ENCODE results near the gene LBHD2.

LBHD2 gene

GRCh38 chr14:103050935-103051334, 33.1 kb upstream of the LBHD2 start:
- Histone ChIP-seq H3K27ac (ENCODE audit: low read length) (no peak overlapping the region), H3K9me3 (ENCODE audit: insufficient read depth, low read length) (no peaks in the 10 kb centered on the region), H2AFZ (ENCODE audit: low read depth, low read length) (no peak overlapping the region), H3K36me3 (replicated peaks; ENCODE audit: low read depth, low read length) (no peaks in the 10 kb centered on the region), H3K79me2 (ENCODE audit: low read length) (no peaks in the 10 kb centered on the region), H3K4me2 (ENCODE audit: low read length) (no peak overlapping the region), H4K20me1 (ENCODE audit: insufficient read depth, low read length) (no peaks in the 10 kb centered on the region), H3K4me3 (ENCODE audit: low read length) (no peak overlapping the region), H3K9ac (ENCODE audit: low read length) (no peak overlapping the region), H3K27me3 (ENCODE audit: low read depth, low read length) (peaks cover 24% of the 10 kb centered on the region), H3K4me1 (ENCODE audit: low read length) (peaks cover 5% of the 10 kb centered on the region)
- TF ChIP-seq EZH2phosphoT487 (IDR thresholded peaks at IDR 0.05; ENCODE audit: low read depth) (no peak), CTCF (IDR thresholded peaks at IDR 0.05; ENCODE audit: low read depth, low read length) (no peak)

GRCh38 chr14:103052407-103052806, 31.6 kb upstream of the LBHD2 start:
- no peak overlapping the region for H3K27ac ChIP-seq (ENCODE audit: low read length)
- no peaks in the 10 kb centered on the region for H3K36me3 ChIP-seq (replicated peaks; ENCODE audit: low read depth, low read length)
- no peak overlapping the region for H2AFZ ChIP-seq (ENCODE audit: low read depth, low read length)
- H3K4me1 ChIP-seq (ENCODE audit: low read length): no peaks in the 10 kb centered on the region
- H3K4me3 ChIP-seq (ENCODE audit: low read length): no peak overlapping the region
- no peak overlapping the region for H3K9ac ChIP-seq (ENCODE audit: low read length)
- no peak for TF ChIP-seq CTCF (IDR thresholded peaks at IDR 0.05; ENCODE audit: low read depth, low read length)
- TF ChIP-seq EZH2phosphoT487 (IDR thresholded peaks at IDR 0.05; ENCODE audit: low read depth): no peak
- no peak overlapping the region for H3K4me2 ChIP-seq (ENCODE audit: low read length)
- H3K79me2 ChIP-seq (ENCODE audit: low read length): no peaks in the 10 kb centered on the region
- no peaks in the 10 kb centered on the region for H4K20me1 ChIP-seq (ENCODE audit: insufficient read depth, low read length)
- H3K27me3 ChIP-seq (ENCODE audit: low read depth, low read length): peaks cover 20% of the 10 kb centered on the region
- no peaks in the 10 kb centered on the region for H3K9me3 ChIP-seq (ENCODE audit: insufficient read depth, low read length)

DNA sequence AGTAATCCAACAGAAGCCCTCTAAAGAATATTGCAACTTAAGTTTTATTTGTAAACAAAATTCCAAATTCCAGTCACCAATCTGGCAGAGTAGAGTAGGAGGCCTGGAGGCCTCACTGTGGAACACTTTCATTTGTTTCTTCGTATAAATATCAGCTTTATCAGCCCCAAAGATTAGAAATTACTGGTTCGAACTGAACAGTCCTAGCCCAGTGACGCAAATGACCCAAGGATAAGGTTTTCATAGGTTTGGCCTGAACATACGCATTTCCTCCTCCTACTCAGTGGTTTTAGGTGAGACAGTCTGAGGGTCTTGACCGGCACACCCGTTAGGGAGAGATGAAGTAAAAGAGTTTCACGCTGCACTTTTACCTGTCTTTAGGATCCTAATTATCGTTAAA, 28.3 kb upstream of the LBHD2 start:
- Histone ChIP-seq H3K4me2 (ENCODE audit: low read length) (no peak overlapping the region), H3K79me2 (ENCODE audit: low read length) (no peaks in the 10 kb centered on the region), H4K20me1 (ENCODE audit: insufficient read depth, low read length) (no peaks in the 10 kb centered on the region), H3K36me3 (replicated peaks; ENCODE audit: low read depth, low read length) (no peaks in the 10 kb centered on the region), H2AFZ (ENCODE audit: low read depth, low read length) (no peak overlapping the region), H3K4me3 (ENCODE audit: low read length) (no peak overlapping the region), H3K9me3 (ENCODE audit: insufficient read depth, low read length) (no peaks in the 10 kb centered on the region), H3K27me3 (ENCODE audit: low read depth, low read length) (peaks cover 21% of the 10 kb centered on the region), H3K9ac (ENCODE audit: low read length) (no peak overlapping the region), H3K27ac (ENCODE audit: low read length) (no peak overlapping the region), H3K4me1 (ENCODE audit: low read length) (no peaks in the 10 kb centered on the region)
- no peak for TF ChIP-seq CTCF (IDR thresholded peaks at IDR 0.05; ENCODE audit: low read depth, low read length)
- no peak for TF ChIP-seq EZH2phosphoT487 (IDR thresholded peaks at IDR 0.05; ENCODE audit: low read depth)

DNA sequence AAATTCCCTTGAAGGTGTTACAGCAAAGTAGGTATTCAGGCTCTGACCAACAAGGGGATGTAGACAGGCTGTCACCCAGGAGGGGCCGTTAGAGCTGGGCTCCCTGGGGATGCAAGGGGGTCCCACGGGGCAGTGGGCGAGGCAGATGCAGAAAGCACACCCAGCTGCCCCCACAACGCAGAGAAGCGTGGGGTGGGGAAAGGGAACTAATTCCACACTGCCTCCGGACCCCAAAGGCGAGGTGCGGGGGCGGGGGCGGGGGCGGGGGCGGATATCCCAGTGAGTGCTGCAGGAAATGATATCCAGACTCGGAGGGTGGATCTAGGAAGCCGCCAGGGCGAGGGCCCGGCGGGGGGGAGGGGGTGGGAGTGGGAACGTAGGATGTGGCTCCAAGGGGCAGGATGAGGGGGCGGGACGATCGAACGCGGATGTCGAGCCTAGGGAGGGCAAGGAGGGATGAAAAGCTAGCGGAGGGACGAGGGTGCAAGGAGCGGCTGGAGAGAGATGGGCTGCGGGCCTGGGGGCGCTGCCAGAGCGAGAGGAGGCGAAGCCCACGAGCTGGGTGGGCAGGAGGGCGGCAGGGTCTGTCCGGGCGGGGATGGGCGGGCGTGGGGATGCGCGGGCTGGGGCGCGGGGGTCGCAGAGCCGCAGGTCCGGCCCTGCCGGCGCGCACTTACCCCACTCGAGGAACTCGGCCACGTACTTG, 27.5 kb upstream of the LBHD2 start:
- Histone ChIP-seq H3K4me3 (ENCODE audit: low read length) (no peak overlapping the region), H3K79me2 (ENCODE audit: low read length) (no peaks in the 10 kb centered on the region), H3K9me3 (ENCODE audit: insufficient read depth, low read length) (no peaks in the 10 kb centered on the region), H3K4me2 (ENCODE audit: low read length) (no peak overlapping the region), H3K9ac (ENCODE audit: low read length) (no peak overlapping the region), H3K27me3 (ENCODE audit: low read depth, low read length) (peaks cover 16% of the 10 kb centered on the region), H3K27ac (ENCODE audit: low read length) (no peak overlapping the region), H2AFZ (ENCODE audit: low read depth, low read length) (no peak overlapping the region), H4K20me1 (ENCODE audit: insufficient read depth, low read length) (no peaks in the 10 kb centered on the region), H3K4me1 (ENCODE audit: low read length) (no peaks in the 10 kb centered on the region), H3K36me3 (replicated peaks; ENCODE audit: low read depth, low read length) (no peaks in the 10 kb centered on the region)
- no peak for TF ChIP-seq CTCF (IDR thresholded peaks at IDR 0.05; ENCODE audit: low read depth, low read length)
- no peak for TF ChIP-seq EZH2phosphoT487 (IDR thresholded peaks at IDR 0.05; ENCODE audit: low read depth)

Measured in OCI-LY3 (cell line).